CD4-positive, alpha-beta T cell treated with Interleukin-21 for 1 hour (primary cell): ENCODE data around the gene CDX4.
"Not testable (repeated sequence)": the region's sequence is repeated elsewhere in the genome, so short reads cannot be mapped to it uniquely, and the experiment has no call there.

ENCODE experiments used
- DNase-seq: peaks from one replicate; pipeline ENCODE4 v3.0.0-alpha.2; 2020

CDX4 gene

GRCh38 chrX:73446831-73447230 is at the start of gene CDX4:
Gene CDX4 (plus strand): TSS chrX:73447053. CDS start chrX:73447254, 201 bp downstream.
- DNase-seq = no peak

- DNase-seq = no peak
Observed at GRCh38 chrX:73398185-73398914, 48.5 kb upstream of the CDX4 start.

DNA sequence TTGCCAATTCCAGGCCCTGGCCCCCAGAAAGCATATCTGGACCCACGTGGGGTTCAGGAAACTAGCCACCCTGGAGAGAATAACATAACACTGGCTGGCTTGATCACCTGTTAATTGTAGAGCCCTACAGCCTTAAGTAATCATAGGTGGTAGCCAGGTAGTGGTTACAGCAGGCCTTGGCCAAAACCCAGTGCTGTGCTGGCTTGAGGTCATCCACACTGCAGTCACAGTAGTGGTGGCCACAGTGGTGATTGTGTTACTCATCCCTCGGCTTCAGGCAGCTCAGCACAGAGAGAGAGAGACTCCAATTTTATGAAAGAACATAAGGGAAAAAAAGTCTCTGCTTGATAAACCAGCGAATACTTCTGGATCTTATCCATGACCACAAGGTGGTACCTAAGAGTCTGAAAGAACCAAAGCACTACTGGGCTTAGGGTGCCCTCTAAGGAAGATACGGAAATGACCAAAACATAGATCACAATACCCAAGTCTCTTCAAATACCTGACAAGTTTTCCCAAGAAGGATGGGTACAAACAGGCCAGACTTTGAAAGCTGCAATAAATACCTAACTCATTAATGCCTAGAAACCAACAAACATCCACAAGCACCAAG is 46.6 kb upstream of the CDX4 start:
- DNase-seq = no peak

DNA sequence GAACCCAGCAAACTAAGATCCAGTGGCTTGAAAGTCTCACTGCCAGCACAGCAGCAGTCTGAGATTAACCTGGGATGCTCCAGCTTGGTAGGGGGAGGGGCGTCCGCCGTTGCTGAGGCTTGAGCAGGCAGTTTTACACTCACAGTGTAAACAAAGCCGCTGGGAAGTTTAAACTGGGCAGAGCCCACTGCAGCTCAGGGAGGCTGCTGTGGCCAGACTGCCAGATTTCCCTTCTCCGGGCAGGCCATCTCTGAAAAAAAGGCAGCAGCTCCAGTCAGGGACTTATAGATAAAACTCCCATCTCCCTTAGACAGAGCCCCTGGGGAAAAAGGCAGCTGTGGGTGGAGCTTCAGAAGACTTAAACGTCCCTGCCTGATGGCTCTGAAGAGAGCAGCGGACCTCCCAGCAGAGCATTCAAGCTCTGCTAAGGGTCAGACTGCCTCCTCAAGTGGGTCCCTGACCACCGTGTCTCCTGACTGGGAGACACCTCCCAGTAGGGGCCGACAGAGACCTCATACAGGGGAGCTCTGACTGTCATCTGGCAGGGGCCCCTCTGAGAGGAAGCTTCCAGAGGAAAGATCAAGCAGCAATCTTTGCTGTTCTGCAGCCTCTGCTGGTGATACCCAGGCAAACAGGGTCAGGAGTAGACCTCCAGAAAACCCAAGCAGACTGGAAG is 45.1 kb upstream of the CDX4 start:
- DNase-seq = no peak

GRCh38 chrX:73412930-73413329 is 33.9 kb upstream of the CDX4 start:
- no peak for DNase-seq

GRCh38 chrX:73447311-73447794 is 500 bp downstream of the CDX4 start:
- DNase-seq = no peak

- no peak for DNase-seq
Observed at GRCh38 chrX:73448379-73448778, 1.5 kb downstream of the CDX4 start.

GRCh38 chrX:73455171-73455570 is 8.3 kb downstream of the CDX4 start:
- DNase-seq = no peak

DNA sequence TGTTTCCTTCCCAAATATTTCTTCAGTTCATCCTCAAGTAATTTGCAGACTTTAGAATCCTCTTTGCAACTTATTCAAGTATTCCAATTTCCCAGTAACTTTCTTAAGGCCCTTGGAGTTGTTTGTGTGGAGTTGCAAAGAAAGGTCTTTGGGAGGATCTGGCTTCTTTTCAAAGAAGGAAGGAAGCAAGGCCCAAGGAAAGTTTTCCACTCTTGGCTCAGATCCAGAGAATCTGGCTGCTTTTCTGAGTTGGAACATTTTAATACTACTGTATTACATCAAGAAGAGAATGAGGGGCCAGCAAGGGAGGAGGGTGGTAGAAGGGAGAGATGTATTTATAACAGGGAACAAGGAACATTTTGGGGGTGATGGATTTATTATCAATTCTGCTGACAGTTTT is 10.5 kb downstream of the CDX4 start:
- DNase-seq = no peak

- no peak for DNase-seq
Observed at GRCh38 chrX:73468376-73468775, 21.5 kb downstream of the CDX4 start.

GRCh38 chrX:73478961-73479360 is 32.1 kb downstream of the CDX4 start:
- no peak for DNase-seq

DNA sequence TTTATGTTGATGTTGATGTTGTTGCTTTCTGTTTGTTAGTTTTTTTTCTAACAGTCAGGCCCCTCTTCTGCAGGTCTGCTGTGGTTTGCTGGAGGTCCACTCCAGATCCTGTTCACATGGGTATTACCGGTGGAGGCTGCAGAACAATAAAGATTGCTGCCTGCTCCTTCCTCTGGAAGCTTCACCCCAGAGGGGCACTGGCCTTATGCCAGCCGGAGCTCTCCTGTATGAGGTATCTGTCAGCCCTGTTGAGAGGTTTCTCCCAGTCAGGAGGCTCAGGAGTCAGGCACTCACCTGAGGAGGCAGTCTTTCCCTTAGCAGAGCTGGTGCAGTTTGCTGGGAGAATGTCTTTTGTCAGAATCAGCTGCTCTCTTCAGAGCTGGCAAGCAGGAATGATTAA is 34.7 kb downstream of the CDX4 start:
- no peak for DNase-seq

DNA sequence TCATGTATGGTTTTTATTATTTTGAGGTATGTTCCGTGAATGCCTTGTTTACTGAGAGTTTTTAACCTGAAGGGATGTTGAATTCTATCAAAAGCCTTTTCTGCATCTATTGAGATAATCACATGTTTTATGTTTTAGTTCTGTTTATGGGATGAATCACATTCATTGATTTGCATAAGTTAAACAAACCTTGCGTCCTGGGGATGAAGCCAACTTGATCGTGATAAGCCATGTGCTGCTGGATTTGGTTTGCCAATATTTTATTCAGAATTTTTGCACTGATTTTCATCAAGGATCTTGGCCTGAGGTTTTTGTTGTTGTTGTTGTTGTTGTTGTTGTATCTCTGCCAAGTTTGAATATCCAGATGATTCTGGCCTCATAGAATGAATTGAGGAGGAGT is 43.8 kb downstream of the CDX4 start:
- DNase-seq = no peak

GRCh38 chrX:73492178-73492577 is 45.3 kb downstream of the CDX4 start:
- DNase-seq = not testable (repeated sequence)
